WTC11 (cell line): ENCODE measurements around the gene NHERF2. TPM values are rescaled to one million over a fixed set of nuclear protein-coding genes. Genes with fewer than 3 reads are reported as not detected.
A peak's percentile ranks its signal among the peaks of the same experiment; 100 is the strongest.

Source experiments
- ATAC-seq: fragments of 200-7000 bp; cut with Tn5 transposase; 2 replicates; pipeline ENCODE4 v1.10.0; 2021; ENCODE audit warnings: mild to moderate bottlenecking, moderate library complexity
- CTCF ChIA-PET: fragments of 300-600 bp; sonication (Branson Sonifier 250); formaldehyde crosslinking; loops from one replicate; lab custom pipeline; 2021; ENCODE audit warnings: antibody characterized with exemption; lab: Charles Lee
- POLR2A ChIA-PET: fragments of 350-600 bp; sonication (Branson Sonifier 250); formaldehyde crosslinking; loops from one replicate; lab custom pipeline; 2021; ENCODE audit warnings: antibody characterized with exemption; lab: Charles Lee
- DNase-seq: peaks from one replicate; pipeline ENCODE4 v3.0.0; 2021; ENCODE audit warnings: low spot score
- H3K27ac Mint-ChIP-seq: 2 replicates; pipeline ENCODE4 v1.8.0; 2021; ENCODE audit warnings: mixed read lengths
- H3K27me3 Mint-ChIP-seq: 2 replicates; pipeline ENCODE4 v1.8.0; 2021; ENCODE audit warnings: low read depth, mild to moderate bottlenecking, moderate library complexity, mixed read lengths
- H3K36me3 Mint-ChIP-seq: 2 replicates; pipeline ENCODE4 v1.8.0; 2021; ENCODE audit warnings: mixed read lengths
- H3K4me1 Mint-ChIP-seq: 2 replicates; pipeline ENCODE4 v1.8.0; 2022; ENCODE audit warnings: mixed read lengths
- H3K4me3 Mint-ChIP-seq: 2 replicates; pipeline ENCODE4 v1.8.0; 2021; ENCODE audit warnings: mild to moderate bottlenecking, moderate library complexity, mixed read lengths
- H3K9me3 Mint-ChIP-seq: 2 replicates; pipeline ENCODE4 v1.8.0; 2021; ENCODE audit warnings: mixed read lengths
- ELF4 ChIP-seq: sonication (generic); formaldehyde crosslinking; IDR thresholded peaks from 2 replicates; pipeline ENCODE4 v1.8.1; 2022; ENCODE audit warnings: low read depth, mild to moderate bottlenecking, moderate library complexity, missing genetic modification reagents
- EMX1 ChIP-seq: fragments of 250-450 bp; sonication (Bioruptor Pico); IDR thresholded peaks from 2 replicates; pipeline ENCODE4 v1.8.0; 2021; ENCODE audit warnings: mild to moderate bottlenecking
- ETV6 ChIP-seq: sonication (generic); formaldehyde crosslinking; IDR thresholded peaks from 2 replicates; pipeline ENCODE4 v1.8.1; 2022; ENCODE audit warnings: mild to moderate bottlenecking, missing genetic modification reagents
- FOXP1 ChIP-seq: sonication (generic); formaldehyde crosslinking; IDR thresholded peaks from 2 replicates; pipeline ENCODE4 v1.8.0; 2022; ENCODE audit warnings: missing genetic modification reagents, mild to moderate bottlenecking, moderate library complexity, borderline replicate concordance
- GABPB1 ChIP-seq: sonication (generic); formaldehyde crosslinking; IDR thresholded peaks from 2 replicates; pipeline ENCODE4 v1.8.1; 2023; ENCODE audit warnings: mild to moderate bottlenecking, missing genetic modification reagents
- HMGA2 ChIP-seq: fragments of 250-450 bp; sonication (Bioruptor Pico); IDR thresholded peaks from 2 replicates; pipeline ENCODE4 v1.4.0; 2021; ENCODE audit warnings: mild to moderate bottlenecking, moderate library complexity
- IRF2 ChIP-seq: sonication (generic); formaldehyde crosslinking; IDR thresholded peaks from 2 replicates; pipeline ENCODE4 v1.8.0; 2022; ENCODE audit warnings: low read depth, missing genetic modification reagents, borderline replicate concordance
- MYBL2 ChIP-seq: sonication (generic); formaldehyde crosslinking; IDR thresholded peaks from 2 replicates; pipeline ENCODE4 v1.8.1; 2023; ENCODE audit warnings: mild to moderate bottlenecking, moderate library complexity, missing genetic modification reagents
- OVOL2 ChIP-seq: fragments of 250-450 bp; sonication (Bioruptor Pico); IDR thresholded peaks from 2 replicates; pipeline ENCODE4 v1.9.0; 2021; ENCODE audit warnings: mild to moderate bottlenecking, borderline replicate concordance
- PRRX2 ChIP-seq: fragments of 250-450 bp; sonication (Bioruptor Pico); IDR thresholded peaks from 2 replicates; pipeline ENCODE4 v1.8.0; 2021; ENCODE audit warnings: mild to moderate bottlenecking
- SMAD3 ChIP-seq: sonication (generic); formaldehyde crosslinking; IDR thresholded peaks from 2 replicates; pipeline ENCODE4 v1.8.0; 2022; ENCODE audit warnings: missing genetic modification reagents, mild to moderate bottlenecking, borderline replicate concordance
- TEAD4 ChIP-seq: sonication (generic); formaldehyde crosslinking; IDR thresholded peaks from 2 replicates; pipeline ENCODE4 v1.8.0; 2022; ENCODE audit warnings: mild to moderate bottlenecking, missing genetic modification reagents
- ZNF121 ChIP-seq: sonication (generic); formaldehyde crosslinking; IDR thresholded peaks from 2 replicates; pipeline ENCODE4 v1.8.0; 2023; ENCODE audit warnings: missing genetic modification reagents
- ZNF138 ChIP-seq: sonication (generic); formaldehyde crosslinking; conservative IDR thresholded peaks from 2 replicates; pipeline ENCODE4 v1.8.1; 2022; ENCODE audit warnings: mild to moderate bottlenecking, moderate library complexity, missing genetic modification reagents
- ZNF232 ChIP-seq: sonication (generic); formaldehyde crosslinking; IDR thresholded peaks from 2 replicates; pipeline ENCODE4 v1.8.0; 2022; ENCODE audit warnings: mild to moderate bottlenecking, missing genetic modification reagents
- ZNF317 ChIP-seq: sonication (generic); formaldehyde crosslinking; IDR thresholded peaks from 2 replicates; pipeline ENCODE4 v1.8.1; 2023; ENCODE audit warnings: low read depth, mild to moderate bottlenecking, moderate library complexity, missing genetic modification reagents, borderline replicate concordance
- total RNA-seq: library from RNA; stranded (reverse); gene quantifications from 3 replicates; pipeline ENCODE4 v1.2.3, GENCODE V29; 2021
- TF ChIP-seq, protein P1 (sequence below): sonication (generic); formaldehyde crosslinking; IDR thresholded peaks from 2 replicates; pipeline ENCODE4 v1.8.1; 2022; ENCODE audit warnings: low read depth, missing genetic modification reagents, borderline replicate concordance
- TF ChIP-seq, protein P2 (sequence below): sonication (generic); formaldehyde crosslinking; IDR thresholded peaks from 2 replicates; pipeline ENCODE4 v1.8.0; 2022; ENCODE audit warnings: mild to moderate bottlenecking, missing genetic modification reagents
- TF ChIP-seq, protein P3 (sequence below): sonication (generic); formaldehyde crosslinking; IDR thresholded peaks from 2 replicates; pipeline ENCODE4 v1.8.1; 2022; ENCODE audit warnings: mild to moderate bottlenecking, missing genetic modification reagents, moderate library complexity, borderline replicate concordance
- TF ChIP-seq, protein P4 (sequence below): sonication (generic); formaldehyde crosslinking; IDR thresholded peaks from 2 replicates; pipeline ENCODE4 v1.8.1; 2023; ENCODE audit warnings: mild to moderate bottlenecking, missing genetic modification reagents, moderate library complexity
- TF ChIP-seq, protein P5 (sequence below): sonication (generic); formaldehyde crosslinking; IDR thresholded peaks from 2 replicates; pipeline ENCODE4 v1.8.1; 2022; ENCODE audit warnings: mild to moderate bottlenecking, moderate library complexity, missing genetic modification reagents
- TF ChIP-seq, protein P6 (sequence below): sonication (generic); formaldehyde crosslinking; conservative IDR thresholded peaks from 2 replicates; pipeline ENCODE4 v1.8.1; 2023; ENCODE audit warnings: mild to moderate bottlenecking, low read depth, missing genetic modification reagents, moderate library complexity
- TF ChIP-seq, protein P7 (sequence below): sonication (generic); formaldehyde crosslinking; IDR thresholded peaks from 2 replicates; pipeline ENCODE4 v1.8.0; 2023; ENCODE audit warnings: mild to moderate bottlenecking, missing genetic modification reagents
- TF ChIP-seq, protein P8 (sequence below): sonication (generic); formaldehyde crosslinking; conservative IDR thresholded peaks from 2 replicates; pipeline ENCODE4 v1.8.1; 2022; ENCODE audit warnings: mild to moderate bottlenecking, missing genetic modification reagents

Gene NHERF2
- total RNA-seq, 1 experiment from 2014 or later, result 31.1 TPM

DNA sequence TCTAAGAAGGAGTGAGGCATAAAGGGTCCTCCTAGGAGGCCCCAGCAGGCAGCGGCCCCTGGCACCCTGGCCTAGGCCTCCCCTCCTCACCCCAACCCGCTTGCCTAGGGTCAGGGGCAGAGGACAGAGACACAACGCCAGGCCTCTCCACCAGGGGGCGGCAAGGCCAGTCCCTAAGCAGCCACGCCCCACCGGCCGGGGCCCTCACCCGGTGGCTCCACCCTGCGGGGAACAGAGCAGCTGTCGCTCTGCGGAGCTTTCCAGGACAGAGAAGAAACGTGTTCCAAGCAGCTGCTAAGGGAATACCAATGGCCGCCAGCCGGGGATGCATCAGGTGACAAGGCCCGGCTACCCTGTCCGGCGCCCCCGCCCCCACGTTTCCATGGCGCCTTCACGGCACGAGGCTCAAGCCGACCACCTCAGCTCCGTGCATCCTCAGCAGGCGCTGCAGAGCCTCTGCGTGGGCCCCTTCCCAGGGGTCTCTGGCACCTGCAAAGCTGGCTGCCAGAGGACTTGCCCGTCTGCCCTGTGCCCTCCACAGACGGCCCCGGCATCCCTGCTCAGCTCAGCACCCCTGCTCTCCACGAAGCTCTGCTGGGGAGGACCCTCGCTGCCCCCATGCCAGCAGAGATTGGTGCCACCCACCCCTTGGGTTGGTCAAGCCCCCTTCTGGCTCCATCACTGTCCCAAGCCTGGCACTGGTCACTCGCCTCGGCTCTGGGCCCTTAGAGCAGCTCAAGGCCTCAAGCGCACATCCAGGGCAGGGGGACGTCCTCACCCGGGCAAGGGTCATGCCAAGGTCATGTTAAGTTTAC, 22.7 kb upstream of the NHERF2 start (continued):
- TF ChIP-seq, protein P1, sequence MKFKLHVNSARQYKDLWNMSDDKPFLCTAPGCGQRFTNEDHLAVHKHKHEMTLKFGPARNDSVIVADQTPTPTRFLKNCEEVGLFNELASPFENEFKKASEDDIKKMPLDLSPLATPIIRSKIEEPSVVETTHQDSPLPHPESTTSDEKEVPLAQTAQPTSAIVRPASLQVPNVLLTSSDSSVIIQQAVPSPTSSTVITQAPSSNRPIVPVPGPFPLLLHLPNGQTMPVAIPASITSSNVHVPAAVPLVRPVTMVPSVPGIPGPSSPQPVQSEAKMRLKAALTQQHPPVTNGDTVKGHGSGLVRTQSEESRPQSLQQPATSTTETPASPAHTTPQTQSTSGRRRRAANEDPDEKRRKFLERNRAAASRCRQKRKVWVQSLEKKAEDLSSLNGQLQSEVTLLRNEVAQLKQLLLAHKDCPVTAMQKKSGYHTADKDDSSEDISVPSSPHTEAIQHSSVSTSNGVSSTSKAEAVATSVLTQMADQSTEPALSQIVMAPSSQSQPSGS (CRISPR knock-in tag), result no peak
- TF ChIP-seq PRRX2 (CRISPR knock-in tag) (no peak), ZNF232 (no peak), MYBL2 (CRISPR knock-in tag) (no peak), OVOL2 (CRISPR knock-in tag) (no peak), ELF4 (no peak), TEAD4 (CRISPR knock-in tag) (no peak), ZNF317 (CRISPR knock-in tag) (0 out of 2 replicates have a peak, but pooled peaks have one; percentile 13), FOXP1 (no peak; the same call in 1 of the 2 replicates), EMX1 (no peak)
- TF ChIP-seq, protein P2, sequence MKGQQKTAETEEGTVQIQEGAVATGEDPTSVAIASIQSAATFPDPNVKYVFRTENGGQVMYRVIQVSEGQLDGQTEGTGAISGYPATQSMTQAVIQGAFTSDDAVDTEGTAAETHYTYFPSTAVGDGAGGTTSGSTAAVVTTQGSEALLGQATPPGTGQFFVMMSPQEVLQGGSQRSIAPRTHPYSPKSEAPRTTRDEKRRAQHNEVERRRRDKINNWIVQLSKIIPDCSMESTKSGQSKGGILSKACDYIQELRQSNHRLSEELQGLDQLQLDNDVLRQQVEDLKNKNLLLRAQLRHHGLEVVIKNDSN (CRISPR knock-in tag), result peak; percentile 78
- TF ChIP-seq, protein P3, sequence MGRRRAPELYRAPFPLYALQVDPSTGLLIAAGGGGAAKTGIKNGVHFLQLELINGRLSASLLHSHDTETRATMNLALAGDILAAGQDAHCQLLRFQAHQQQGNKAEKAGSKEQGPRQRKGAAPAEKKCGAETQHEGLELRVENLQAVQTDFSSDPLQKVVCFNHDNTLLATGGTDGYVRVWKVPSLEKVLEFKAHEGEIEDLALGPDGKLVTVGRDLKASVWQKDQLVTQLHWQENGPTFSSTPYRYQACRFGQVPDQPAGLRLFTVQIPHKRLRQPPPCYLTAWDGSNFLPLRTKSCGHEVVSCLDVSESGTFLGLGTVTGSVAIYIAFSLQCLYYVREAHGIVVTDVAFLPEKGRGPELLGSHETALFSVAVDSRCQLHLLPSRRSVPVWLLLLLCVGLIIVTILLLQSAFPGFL (CRISPR knock-in tag), result no peak
- TF ChIP-seq, protein P4, sequence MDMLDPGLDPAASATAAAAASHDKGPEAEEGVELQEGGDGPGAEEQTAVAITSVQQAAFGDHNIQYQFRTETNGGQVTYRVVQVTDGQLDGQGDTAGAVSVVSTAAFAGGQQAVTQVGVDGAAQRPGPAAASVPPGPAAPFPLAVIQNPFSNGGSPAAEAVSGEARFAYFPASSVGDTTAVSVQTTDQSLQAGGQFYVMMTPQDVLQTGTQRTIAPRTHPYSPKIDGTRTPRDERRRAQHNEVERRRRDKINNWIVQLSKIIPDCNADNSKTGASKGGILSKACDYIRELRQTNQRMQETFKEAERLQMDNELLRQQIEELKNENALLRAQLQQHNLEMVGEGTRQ (CRISPR knock-in tag), result peak; percentile 74

DNA sequence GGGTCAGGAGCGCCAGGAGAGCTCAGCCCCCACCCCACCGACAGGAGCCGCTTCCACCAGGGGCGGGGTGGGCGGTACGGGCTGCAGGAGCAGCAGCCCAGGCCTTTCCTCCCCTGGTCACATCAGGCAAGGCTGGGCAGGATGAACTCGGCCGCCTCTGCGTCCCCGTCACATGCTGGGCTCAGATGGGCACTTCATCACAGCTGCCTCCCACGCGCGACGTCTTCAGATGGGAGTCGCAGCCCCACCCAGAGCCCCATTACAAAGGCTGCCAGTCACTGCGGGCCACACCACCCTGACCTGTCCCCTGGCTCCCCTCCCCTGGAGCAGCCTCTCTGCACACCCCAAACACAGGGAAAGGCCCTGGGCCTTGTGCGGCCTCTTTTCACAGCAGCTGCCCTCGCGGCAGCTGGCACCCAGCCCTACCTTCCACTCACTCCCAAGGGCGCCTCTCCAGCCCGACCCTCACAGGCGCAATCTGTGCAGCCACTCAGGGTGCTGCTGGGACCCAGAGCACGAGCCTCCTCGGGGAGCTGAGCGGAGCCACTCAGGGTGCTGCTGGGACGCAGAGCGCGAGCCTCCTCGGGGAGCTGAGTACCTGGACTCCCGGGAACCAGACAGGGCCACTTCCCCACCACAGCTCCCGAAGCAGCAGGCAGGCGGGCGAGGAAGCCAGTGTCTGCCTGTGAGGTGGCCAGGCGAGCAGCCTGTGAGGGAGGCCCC, 21.7 kb upstream of the NHERF2 start:
- no peaks in the 10 kb centered on the region for H3K27me3 Mint-ChIP-seq
- 0 out of 2 replicates have a peak overlapping the region, but pooled peaks have one; percentile 8 for H3K4me3 Mint-ChIP-seq
- POLR2A ChIA-PET, result interaction anchor here (3.0 kb wide), 1 partner anchor 13 kb away, joined by 13 read pairs; no protein-coding TSS in a partner anchor
- no peak overlapping the region for H3K27ac Mint-ChIP-seq
- CTCF ChIA-PET, result interaction anchor here (0.9 to 3.9 kb wide), 22 partner anchors 10 to 191 kb away, joined by 3 to 82 read pairs (median 12); partner anchors contain the start of genes CASKIN1, NHERF2, NPW and NTHL1
- no peaks in the 10 kb centered on the region for H3K9me3 Mint-ChIP-seq
- no peak for ATAC-seq
- peaks cover 35% of the 10 kb centered on the region for H3K4me1 Mint-ChIP-seq
- DNase-seq, result no peak
- peaks cover 19% of the 10 kb centered on the region for H3K36me3 Mint-ChIP-seq
- TF ChIP-seq, protein P5, sequence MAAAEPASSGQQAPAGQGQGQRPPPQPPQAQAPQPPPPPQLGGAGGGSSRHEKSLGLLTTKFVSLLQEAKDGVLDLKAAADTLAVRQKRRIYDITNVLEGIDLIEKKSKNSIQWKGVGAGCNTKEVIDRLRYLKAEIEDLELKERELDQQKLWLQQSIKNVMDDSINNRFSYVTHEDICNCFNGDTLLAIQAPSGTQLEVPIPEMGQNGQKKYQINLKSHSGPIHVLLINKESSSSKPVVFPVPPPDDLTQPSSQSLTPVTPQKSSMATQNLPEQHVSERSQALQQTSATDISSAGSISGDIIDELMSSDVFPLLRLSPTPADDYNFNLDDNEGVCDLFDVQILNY, result no peak
- no peak for TF ChIP-seq ZNF121 (CRISPR knock-in tag)
- TF ChIP-seq ZNF138 (CRISPR knock-in tag), result no peak
- TF ChIP-seq, protein P6, sequence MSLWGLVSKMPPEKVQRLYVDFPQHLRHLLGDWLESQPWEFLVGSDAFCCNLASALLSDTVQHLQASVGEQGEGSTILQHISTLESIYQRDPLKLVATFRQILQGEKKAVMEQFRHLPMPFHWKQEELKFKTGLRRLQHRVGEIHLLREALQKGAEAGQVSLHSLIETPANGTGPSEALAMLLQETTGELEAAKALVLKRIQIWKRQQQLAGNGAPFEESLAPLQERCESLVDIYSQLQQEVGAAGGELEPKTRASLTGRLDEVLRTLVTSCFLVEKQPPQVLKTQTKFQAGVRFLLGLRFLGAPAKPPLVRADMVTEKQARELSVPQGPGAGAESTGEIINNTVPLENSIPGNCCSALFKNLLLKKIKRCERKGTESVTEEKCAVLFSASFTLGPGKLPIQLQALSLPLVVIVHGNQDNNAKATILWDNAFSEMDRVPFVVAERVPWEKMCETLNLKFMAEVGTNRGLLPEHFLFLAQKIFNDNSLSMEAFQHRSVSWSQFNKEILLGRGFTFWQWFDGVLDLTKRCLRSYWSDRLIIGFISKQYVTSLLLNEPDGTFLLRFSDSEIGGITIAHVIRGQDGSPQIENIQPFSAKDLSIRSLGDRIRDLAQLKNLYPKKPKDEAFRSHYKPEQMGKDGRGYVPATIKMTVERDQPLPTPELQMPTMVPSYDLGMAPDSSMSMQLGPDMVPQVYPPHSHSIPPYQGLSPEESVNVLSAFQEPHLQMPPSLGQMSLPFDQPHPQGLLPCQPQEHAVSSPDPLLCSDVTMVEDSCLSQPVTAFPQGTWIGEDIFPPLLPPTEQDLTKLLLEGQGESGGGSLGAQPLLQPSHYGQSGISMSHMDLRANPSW (CRISPR knock-in tag), result no peak
- TF ChIP-seq SMAD3, result no peak
- no peak for TF ChIP-seq IRF2 (CRISPR knock-in tag)
- TF ChIP-seq, protein P7, sequence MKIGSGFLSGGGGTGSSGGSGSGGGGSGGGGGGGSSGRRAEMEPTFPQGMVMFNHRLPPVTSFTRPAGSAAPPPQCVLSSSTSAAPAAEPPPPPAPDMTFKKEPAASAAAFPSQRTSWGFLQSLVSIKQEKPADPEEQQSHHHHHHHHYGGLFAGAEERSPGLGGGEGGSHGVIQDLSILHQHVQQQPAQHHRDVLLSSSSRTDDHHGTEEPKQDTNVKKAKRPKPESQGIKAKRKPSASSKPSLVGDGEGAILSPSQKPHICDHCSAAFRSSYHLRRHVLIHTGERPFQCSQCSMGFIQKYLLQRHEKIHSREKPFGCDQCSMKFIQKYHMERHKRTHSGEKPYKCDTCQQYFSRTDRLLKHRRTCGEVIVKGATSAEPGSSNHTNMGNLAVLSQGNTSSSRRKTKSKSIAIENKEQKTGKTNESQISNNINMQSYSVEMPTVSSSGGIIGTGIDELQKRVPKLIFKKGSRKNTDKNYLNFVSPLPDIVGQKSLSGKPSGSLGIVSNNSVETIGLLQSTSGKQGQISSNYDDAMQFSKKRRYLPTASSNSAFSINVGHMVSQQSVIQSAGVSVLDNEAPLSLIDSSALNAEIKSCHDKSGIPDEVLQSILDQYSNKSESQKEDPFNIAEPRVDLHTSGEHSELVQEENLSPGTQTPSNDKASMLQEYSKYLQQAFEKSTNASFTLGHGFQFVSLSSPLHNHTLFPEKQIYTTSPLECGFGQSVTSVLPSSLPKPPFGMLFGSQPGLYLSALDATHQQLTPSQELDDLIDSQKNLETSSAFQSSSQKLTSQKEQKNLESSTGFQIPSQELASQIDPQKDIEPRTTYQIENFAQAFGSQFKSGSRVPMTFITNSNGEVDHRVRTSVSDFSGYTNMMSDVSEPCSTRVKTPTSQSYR (CRISPR knock-in tag), result no peak
- TF ChIP-seq, protein P8, sequence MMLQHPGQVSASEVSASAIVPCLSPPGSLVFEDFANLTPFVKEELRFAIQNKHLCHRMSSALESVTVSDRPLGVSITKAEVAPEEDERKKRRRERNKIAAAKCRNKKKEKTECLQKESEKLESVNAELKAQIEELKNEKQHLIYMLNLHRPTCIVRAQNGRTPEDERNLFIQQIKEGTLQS (CRISPR knock-in tag), result no peak
- TF ChIP-seq ETV6 (CRISPR knock-in tag), result no peak
- TF ChIP-seq HMGA2, result no peak
- TF ChIP-seq GABPB1 (CRISPR knock-in tag), result no peak
